HEK293 (cell line): ENCODE data around the gene CHEK2.

Source experiments
- IKZF3 ChIP-seq: fragments of 450-650 bp; IDR thresholded peaks from 2 replicates; pipeline ENCODE4 v1.5.0; 2018; ENCODE audit warnings: missing biosample characterization, mild to moderate bottlenecking, missing genetic modification characterization, moderate library complexity
- KLF9 ChIP-seq: fragments of 450-650 bp; formaldehyde crosslinking; IDR thresholded peaks from 2 replicates; pipeline ENCODE4 v1.5.1; 2016; ENCODE audit warnings: missing biosample characterization, missing genetic modification characterization, low read depth
- MZF1 ChIP-seq: fragments of 450-650 bp; formaldehyde crosslinking; IDR thresholded peaks from 2 replicates; pipeline ENCODE4 v1.5.1; 2017; ENCODE audit warnings: missing biosample characterization, missing genetic modification characterization, borderline replicate concordance
- REPIN1 ChIP-seq: fragments of 450-650 bp; formaldehyde crosslinking; IDR thresholded peaks from 2 replicates; pipeline ENCODE4 v1.5.1; 2017; ENCODE audit warnings: missing biosample characterization, missing genetic modification characterization, low read depth
- ZBTB20 ChIP-seq: fragments of 450-650 bp; formaldehyde crosslinking; IDR thresholded peaks from 2 replicates; pipeline ENCODE4 v1.5.1; 2016; ENCODE audit warnings: missing biosample characterization, missing genetic modification characterization
- ZBTB21 ChIP-seq: fragments of 450-650 bp; formaldehyde crosslinking; IDR thresholded peaks from 2 replicates; pipeline ENCODE4 v1.5.1; 2017; ENCODE audit warnings: missing biosample characterization, missing genetic modification characterization
- ZFP3 ChIP-seq: fragments of 450-650 bp; formaldehyde crosslinking; IDR thresholded peaks from 2 replicates; pipeline ENCODE4 v1.5.1; 2016; ENCODE audit warnings: low read depth, missing biosample characterization, missing genetic modification characterization
- ZFP69B ChIP-seq: fragments of 450-650 bp; formaldehyde crosslinking; IDR thresholded peaks from 2 replicates; pipeline ENCODE4 v1.5.1; 2016; ENCODE audit warnings: missing biosample characterization, missing genetic modification characterization
- ZNF174 ChIP-seq: fragments of 450-650 bp; formaldehyde crosslinking; IDR thresholded peaks from 2 replicates; pipeline ENCODE4 v1.5.0; 2017; ENCODE audit warnings: missing biosample characterization, mild to moderate bottlenecking, missing genetic modification characterization
- ZNF184 ChIP-seq: fragments of 450-650 bp; IDR thresholded peaks from 2 replicates; pipeline ENCODE4 v1.5.1; 2018; ENCODE audit warnings: missing biosample characterization, mild to moderate bottlenecking, missing genetic modification characterization
- ZNF24 ChIP-seq: fragments of 450-650 bp; formaldehyde crosslinking; IDR thresholded peaks from 2 replicates; pipeline ENCODE4 v1.5.1; 2016; ENCODE audit warnings: missing biosample characterization, missing genetic modification characterization
- ZNF530 ChIP-seq: fragments of 450-650 bp; formaldehyde crosslinking; IDR thresholded peaks from 2 replicates; pipeline ENCODE4 v1.5.1; 2016; ENCODE audit warnings: low read depth, missing biosample characterization, missing genetic modification characterization
- ZNF629 ChIP-seq: fragments of 450-650 bp; formaldehyde crosslinking; IDR thresholded peaks from 2 replicates; pipeline ENCODE4 v1.5.1; 2017; ENCODE audit warnings: missing biosample characterization, missing genetic modification characterization
- ZNF664 ChIP-seq: fragments of 450-650 bp; formaldehyde crosslinking; IDR thresholded peaks from 2 replicates; pipeline ENCODE4 v1.5.1; 2016; ENCODE audit warnings: missing biosample characterization, missing genetic modification characterization
- ZNF792 ChIP-seq: fragments of 450-650 bp; formaldehyde crosslinking; IDR thresholded peaks from 2 replicates; pipeline ENCODE4 v1.5.1; 2016; ENCODE audit warnings: missing biosample characterization, missing genetic modification characterization
- ZNF843 ChIP-seq: fragments of 450-650 bp; formaldehyde crosslinking; IDR thresholded peaks from 2 replicates; pipeline ENCODE4 v1.5.1; 2016; ENCODE audit warnings: missing biosample characterization, missing genetic modification characterization
- TF ChIP-seq, protein P1 (sequence below): fragments of 450-650 bp; formaldehyde crosslinking; IDR thresholded peaks from 2 replicates; pipeline ENCODE4 v1.5.1; 2017; ENCODE audit warnings: missing biosample characterization, missing genetic modification characterization
- TF ChIP-seq, protein P2 (sequence below): fragments of 450-650 bp; IDR thresholded peaks from 2 replicates; pipeline ENCODE4 v1.5.1; 2018; ENCODE audit warnings: missing biosample characterization, mild to moderate bottlenecking, missing genetic modification characterization
- TF ChIP-seq, protein P3 (sequence below): fragments of 450-650 bp; formaldehyde crosslinking; IDR thresholded peaks from 2 replicates; pipeline ENCODE4 v1.5.1; 2016; ENCODE audit warnings: missing biosample characterization, missing genetic modification characterization
- TF ChIP-seq, protein P4 (sequence below): fragments of 450-650 bp; formaldehyde crosslinking; IDR thresholded peaks from 2 replicates; pipeline ENCODE4 v1.5.1; 2017; ENCODE audit warnings: missing biosample characterization, missing genetic modification characterization
- TF ChIP-seq, protein P5 (sequence below): fragments of 450-650 bp; formaldehyde crosslinking; IDR thresholded peaks from 2 replicates; pipeline ENCODE4 v1.5.1; 2017; ENCODE audit warnings: missing biosample characterization, missing genetic modification characterization
- TF ChIP-seq, protein P6 (sequence below): fragments of 450-650 bp; formaldehyde crosslinking; IDR thresholded peaks from 2 replicates; pipeline ENCODE4 v1.5.1; 2016; ENCODE audit warnings: missing biosample characterization, missing genetic modification characterization
- TF ChIP-seq, protein P7 (sequence below): fragments of 450-650 bp; formaldehyde crosslinking; IDR thresholded peaks from 2 replicates; pipeline ENCODE4 v1.5.0; 2017; ENCODE audit warnings: missing biosample characterization, missing genetic modification characterization, borderline replicate concordance
- TF ChIP-seq, protein P8 (sequence below): fragments of 450-650 bp; formaldehyde crosslinking; IDR thresholded peaks from 2 replicates; pipeline ENCODE4 v1.5.1; 2016; ENCODE audit warnings: missing biosample characterization, missing genetic modification characterization

The CHEK2 gene

DNA sequence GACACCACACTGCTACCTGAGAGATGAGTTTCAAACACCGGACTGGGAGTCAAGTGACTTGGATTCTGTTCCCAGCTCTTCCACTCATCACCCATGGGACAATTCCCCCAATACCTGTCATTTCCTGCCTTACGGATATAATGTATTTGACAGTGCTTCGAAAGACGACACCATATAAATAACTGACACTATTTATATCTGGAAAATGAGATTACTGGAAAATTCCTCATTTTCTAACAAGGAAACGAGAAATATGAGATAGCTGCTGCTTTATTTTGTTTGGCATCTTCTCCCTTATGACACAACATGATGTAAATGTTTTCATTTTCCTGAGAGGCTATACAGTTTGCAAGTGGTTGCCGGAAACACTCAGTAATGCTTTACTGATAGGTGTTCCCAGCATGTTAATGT, 8.9 kb upstream of the CHEK2 start (continued):
- TF ChIP-seq, protein P1, sequence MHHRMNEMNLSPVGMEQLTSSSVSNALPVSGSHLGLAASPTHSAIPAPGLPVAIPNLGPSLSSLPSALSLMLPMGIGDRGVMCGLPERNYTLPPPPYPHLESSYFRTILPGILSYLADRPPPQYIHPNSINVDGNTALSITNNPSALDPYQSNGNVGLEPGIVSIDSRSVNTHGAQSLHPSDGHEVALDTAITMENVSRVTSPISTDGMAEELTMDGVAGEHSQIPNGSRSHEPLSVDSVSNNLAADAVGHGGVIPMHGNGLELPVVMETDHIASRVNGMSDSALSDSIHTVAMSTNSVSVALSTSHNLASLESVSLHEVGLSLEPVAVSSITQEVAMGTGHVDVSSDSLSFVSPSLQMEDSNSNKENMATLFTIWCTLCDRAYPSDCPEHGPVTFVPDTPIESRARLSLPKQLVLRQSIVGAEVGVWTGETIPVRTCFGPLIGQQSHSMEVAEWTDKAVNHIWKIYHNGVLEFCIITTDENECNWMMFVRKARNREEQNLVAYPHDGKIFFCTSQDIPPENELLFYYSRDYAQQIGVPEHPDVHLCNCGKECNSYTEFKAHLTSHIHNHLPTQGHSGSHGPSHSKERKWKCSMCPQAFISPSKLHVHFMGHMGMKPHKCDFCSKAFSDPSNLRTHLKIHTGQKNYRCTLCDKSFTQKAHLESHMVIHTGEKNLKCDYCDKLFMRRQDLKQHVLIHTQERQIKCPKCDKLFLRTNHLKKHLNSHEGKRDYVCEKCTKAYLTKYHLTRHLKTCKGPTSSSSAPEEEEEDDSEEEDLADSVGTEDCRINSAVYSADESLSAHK (tag by site-specific recombination): no peak
- TF ChIP-seq ZNF184 (tag by site-specific recombination): peak; percentile 75
- no peak for TF ChIP-seq ZFP3
- 0 out of 2 replicates have a peak, but pooled peaks have one; percentile 11 for TF ChIP-seq ZBTB20 (tag by site-specific recombination)
- TF ChIP-seq ZFP69B: peak; percentile 69
- TF ChIP-seq REPIN1 (tag by site-specific recombination): no peak
- no peak for TF ChIP-seq ZNF792 (tag by site-specific recombination)
- TF ChIP-seq, protein P2, sequence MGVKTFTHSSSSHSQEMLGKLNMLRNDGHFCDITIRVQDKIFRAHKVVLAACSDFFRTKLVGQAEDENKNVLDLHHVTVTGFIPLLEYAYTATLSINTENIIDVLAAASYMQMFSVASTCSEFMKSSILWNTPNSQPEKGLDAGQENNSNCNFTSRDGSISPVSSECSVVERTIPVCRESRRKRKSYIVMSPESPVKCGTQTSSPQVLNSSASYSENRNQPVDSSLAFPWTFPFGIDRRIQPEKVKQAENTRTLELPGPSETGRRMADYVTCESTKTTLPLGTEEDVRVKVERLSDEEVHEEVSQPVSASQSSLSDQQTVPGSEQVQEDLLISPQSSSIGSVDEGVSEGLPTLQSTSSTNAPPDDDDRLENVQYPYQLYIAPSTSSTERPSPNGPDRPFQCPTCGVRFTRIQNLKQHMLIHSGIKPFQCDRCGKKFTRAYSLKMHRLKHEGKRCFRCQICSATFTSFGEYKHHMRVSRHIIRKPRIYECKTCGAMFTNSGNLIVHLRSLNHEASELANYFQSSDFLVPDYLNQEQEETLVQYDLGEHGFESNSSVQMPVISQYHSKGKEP: peak; percentile 69; the same call in 1 of the 2 replicates
- peak; percentile 92 for TF ChIP-seq ZNF664
- TF ChIP-seq ZNF174 (tag by site-specific recombination): no peak
- TF ChIP-seq ZBTB21 (tag by site-specific recombination): peak; percentile 79
- peak; percentile 60; the same call in 1 of the 2 replicates for TF ChIP-seq ZNF24 (tag by site-specific recombination)
- TF ChIP-seq, protein P3, sequence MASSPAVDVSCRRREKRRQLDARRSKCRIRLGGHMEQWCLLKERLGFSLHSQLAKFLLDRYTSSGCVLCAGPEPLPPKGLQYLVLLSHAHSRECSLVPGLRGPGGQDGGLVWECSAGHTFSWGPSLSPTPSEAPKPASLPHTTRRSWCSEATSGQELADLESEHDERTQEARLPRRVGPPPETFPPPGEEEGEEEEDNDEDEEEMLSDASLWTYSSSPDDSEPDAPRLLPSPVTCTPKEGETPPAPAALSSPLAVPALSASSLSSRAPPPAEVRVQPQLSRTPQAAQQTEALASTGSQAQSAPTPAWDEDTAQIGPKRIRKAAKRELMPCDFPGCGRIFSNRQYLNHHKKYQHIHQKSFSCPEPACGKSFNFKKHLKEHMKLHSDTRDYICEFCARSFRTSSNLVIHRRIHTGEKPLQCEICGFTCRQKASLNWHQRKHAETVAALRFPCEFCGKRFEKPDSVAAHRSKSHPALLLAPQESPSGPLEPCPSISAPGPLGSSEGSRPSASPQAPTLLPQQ: peak; percentile 78
- no peak for TF ChIP-seq KLF9 (tag by site-specific recombination)
- TF ChIP-seq ZNF530 (tag by site-specific recombination): no peak
- no peak for TF ChIP-seq MZF1 (tag by site-specific recombination)
- TF ChIP-seq, protein P4, sequence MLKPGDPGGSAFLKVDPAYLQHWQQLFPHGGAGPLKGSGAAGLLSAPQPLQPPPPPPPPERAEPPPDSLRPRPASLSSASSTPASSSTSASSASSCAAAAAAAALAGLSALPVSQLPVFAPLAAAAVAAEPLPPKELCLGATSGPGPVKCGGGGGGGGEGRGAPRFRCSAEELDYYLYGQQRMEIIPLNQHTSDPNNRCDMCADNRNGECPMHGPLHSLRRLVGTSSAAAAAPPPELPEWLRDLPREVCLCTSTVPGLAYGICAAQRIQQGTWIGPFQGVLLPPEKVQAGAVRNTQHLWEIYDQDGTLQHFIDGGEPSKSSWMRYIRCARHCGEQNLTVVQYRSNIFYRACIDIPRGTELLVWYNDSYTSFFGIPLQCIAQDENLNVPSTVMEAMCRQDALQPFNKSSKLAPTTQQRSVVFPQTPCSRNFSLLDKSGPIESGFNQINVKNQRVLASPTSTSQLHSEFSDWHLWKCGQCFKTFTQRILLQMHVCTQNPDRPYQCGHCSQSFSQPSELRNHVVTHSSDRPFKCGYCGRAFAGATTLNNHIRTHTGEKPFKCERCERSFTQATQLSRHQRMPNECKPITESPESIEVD: peak; percentile 92
- TF ChIP-seq, protein P5, sequence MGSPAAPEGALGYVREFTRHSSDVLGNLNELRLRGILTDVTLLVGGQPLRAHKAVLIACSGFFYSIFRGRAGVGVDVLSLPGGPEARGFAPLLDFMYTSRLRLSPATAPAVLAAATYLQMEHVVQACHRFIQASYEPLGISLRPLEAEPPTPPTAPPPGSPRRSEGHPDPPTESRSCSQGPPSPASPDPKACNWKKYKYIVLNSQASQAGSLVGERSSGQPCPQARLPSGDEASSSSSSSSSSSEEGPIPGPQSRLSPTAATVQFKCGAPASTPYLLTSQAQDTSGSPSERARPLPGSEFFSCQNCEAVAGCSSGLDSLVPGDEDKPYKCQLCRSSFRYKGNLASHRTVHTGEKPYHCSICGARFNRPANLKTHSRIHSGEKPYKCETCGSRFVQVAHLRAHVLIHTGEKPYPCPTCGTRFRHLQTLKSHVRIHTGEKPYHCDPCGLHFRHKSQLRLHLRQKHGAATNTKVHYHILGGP (tag by site-specific recombination): peak; percentile 66
- TF ChIP-seq, protein P6, sequence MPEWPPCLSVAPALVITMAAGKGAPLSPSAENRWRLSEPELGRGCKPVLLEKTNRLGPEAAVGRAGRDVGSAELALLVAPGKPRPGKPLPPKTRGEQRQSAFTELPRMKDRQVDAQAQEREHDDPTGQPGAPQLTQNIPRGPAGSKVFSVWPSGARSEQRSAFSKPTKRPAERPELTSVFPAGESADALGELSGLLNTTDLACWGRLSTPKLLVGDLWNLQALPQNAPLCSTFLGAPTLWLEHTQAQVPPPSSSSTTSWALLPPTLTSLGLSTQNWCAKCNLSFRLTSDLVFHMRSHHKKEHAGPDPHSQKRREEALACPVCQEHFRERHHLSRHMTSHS (tag by site-specific recombination): no peak
- TF ChIP-seq, protein P7, sequence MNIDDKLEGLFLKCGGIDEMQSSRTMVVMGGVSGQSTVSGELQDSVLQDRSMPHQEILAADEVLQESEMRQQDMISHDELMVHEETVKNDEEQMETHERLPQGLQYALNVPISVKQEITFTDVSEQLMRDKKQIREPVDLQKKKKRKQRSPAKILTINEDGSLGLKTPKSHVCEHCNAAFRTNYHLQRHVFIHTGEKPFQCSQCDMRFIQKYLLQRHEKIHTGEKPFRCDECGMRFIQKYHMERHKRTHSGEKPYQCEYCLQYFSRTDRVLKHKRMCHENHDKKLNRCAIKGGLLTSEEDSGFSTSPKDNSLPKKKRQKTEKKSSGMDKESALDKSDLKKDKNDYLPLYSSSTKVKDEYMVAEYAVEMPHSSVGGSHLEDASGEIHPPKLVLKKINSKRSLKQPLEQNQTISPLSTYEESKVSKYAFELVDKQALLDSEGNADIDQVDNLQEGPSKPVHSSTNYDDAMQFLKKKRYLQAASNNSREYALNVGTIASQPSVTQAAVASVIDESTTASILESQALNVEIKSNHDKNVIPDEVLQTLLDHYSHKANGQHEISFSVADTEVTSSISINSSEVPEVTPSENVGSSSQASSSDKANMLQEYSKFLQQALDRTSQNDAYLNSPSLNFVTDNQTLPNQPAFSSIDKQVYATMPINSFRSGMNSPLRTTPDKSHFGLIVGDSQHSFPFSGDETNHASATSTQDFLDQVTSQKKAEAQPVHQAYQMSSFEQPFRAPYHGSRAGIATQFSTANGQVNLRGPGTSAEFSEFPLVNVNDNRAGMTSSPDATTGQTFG: no peak
- TF ChIP-seq ZNF629 (tag by site-specific recombination): peak; percentile 93
- peak; percentile 46; the same call in 1 of the 2 replicates for TF ChIP-seq ZNF843 (tag by site-specific recombination)
- TF ChIP-seq IKZF3 (tag by site-specific recombination): peak; percentile 65
- TF ChIP-seq, protein P8, sequence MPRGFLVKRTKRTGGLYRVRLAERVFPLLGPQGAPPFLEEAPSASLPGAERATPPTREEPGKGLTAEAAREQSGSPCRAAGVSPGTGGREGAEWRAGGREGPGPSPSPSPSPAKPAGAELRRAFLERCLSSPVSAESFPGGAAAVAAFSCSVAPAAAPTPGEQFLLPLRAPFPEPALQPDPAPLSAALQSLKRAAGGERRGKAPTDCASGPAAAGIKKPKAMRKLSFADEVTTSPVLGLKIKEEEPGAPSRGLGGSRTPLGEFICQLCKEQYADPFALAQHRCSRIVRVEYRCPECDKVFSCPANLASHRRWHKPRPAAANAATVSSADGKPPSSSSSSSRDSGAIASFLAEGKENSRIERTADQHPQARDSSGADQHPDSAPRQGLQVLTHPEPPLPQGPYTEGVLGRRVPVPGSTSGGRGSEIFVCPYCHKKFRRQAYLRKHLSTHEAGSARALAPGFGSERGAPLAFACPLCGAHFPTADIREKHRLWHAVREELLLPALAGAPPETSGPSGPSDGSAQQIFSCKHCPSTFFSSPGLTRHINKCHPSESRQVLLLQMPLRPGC (tag by site-specific recombination): peak; percentile 77
